SU-DHL-6 (cell line): ENCODE results near the gene SAMD14.

Experiments used
- H2AFZ ChIP-seq: fragments of 200-600 bp; sonication (generic); 2 replicates; pipeline ENCODE4 v1.6.1; 2014; ENCODE audit warnings: low read depth, mild to moderate bottlenecking, moderate library complexity, mixed read lengths, antibody characterized with exemption, low read length; ENCODE audit not compliant: severe bottlenecking
- H3F3A ChIP-seq: fragments of 200-600 bp; shearing (Covaris generic); 2 replicates; pipeline ENCODE4 v1.6.0; 2016; ENCODE audit warnings: antibody characterized with exemption, mild to moderate bottlenecking; ENCODE audit not compliant: insufficient read depth
- H3K27ac ChIP-seq: fragments of 200-600 bp; sonication (generic); 2 replicates; pipeline ENCODE4 v1.5.1; 2016; ENCODE audit warnings: low read depth, mild to moderate bottlenecking, low read length, moderate library complexity, mixed read lengths
- H3K27me3 ChIP-seq: fragments of 200-600 bp; sonication (generic), shearing (Covaris generic); 2 replicates; pipeline ENCODE4 v1.6.0; 2014; ENCODE audit warnings: mild to moderate bottlenecking, low read length
- H3K36me3 ChIP-seq: fragments of 200-600 bp; sonication (generic); 2 replicates; pipeline ENCODE4 v1.6.1; 2014; ENCODE audit warnings: mild to moderate bottlenecking, low read length, mixed read lengths
- H3K4me2 ChIP-seq: fragments of 300-600, 200-600 bp; shearing (Covaris generic), sonication (generic); 2 replicates; pipeline ENCODE4 v1.6.0; 2014; ENCODE audit warnings: low read length, low read depth, mild to moderate bottlenecking; ENCODE audit not compliant: poor library complexity, severe bottlenecking
- H3K4me3 ChIP-seq: fragments of 200-600 bp; sonication (generic); 2 replicates; pipeline ENCODE4 v1.5.1; 2014; ENCODE audit warnings: antibody characterized with exemption, low read length, mild to moderate bottlenecking, mixed read lengths; ENCODE audit not compliant: insufficient read depth, poor library complexity, severe bottlenecking
- H3K79me2 ChIP-seq: fragments of 200-600 bp; sonication (generic); 2 replicates; pipeline ENCODE4 v1.6.1; 2014; ENCODE audit warnings: mild to moderate bottlenecking, low read length, moderate library complexity; ENCODE audit not compliant: insufficient read depth
- H3K9ac ChIP-seq: fragments of 200-600 bp; sonication (generic); 2 replicates; pipeline ENCODE4 v1.7.0; 2014; ENCODE audit warnings: mild to moderate bottlenecking, low read length
- H3K9me2 ChIP-seq: fragments of 200-600 bp; sonication (generic); replicated peaks from 2 replicates; pipeline ENCODE4 v1.6.1; 2014; ENCODE audit warnings: low read length; ENCODE audit not compliant: insufficient read depth
- H3K9me3 ChIP-seq: fragments of 200-600 bp; sonication (generic); 2 replicates; pipeline ENCODE4 v1.6.1; 2014; ENCODE audit warnings: low read length, mixed read lengths; ENCODE audit not compliant: insufficient read depth
- H4K20me1 ChIP-seq: fragments of 200-600 bp; sonication (generic); 2 replicates; pipeline ENCODE4 v1.6.1; 2014; ENCODE audit warnings: low read depth, mild to moderate bottlenecking, antibody characterized with exemption, low read length, moderate library complexity, mixed read lengths
- EZH2phosphoT487 ChIP-seq: fragments of 200-600 bp; sonication (generic), shearing (Covaris generic); conservative IDR thresholded peaks from 2 replicates; pipeline ENCODE4 v1.6.1; 2018; ENCODE audit warnings: mild to moderate bottlenecking, antibody characterized with exemption, low read length, moderate library complexity, mixed read lengths
- TF ChIP-seq, protein P1 (sequence below): fragments of 200-600 bp; sonication (generic); IDR thresholded peaks from one replicate; pipeline ENCODE4 v1.5.1; 2017; ENCODE audit warnings: antibody characterized with exemption, mild to moderate bottlenecking, low read length, moderate library complexity; ENCODE audit not compliant: insufficient read depth, poor library complexity, severe bottlenecking

Gene SAMD14

DNA sequence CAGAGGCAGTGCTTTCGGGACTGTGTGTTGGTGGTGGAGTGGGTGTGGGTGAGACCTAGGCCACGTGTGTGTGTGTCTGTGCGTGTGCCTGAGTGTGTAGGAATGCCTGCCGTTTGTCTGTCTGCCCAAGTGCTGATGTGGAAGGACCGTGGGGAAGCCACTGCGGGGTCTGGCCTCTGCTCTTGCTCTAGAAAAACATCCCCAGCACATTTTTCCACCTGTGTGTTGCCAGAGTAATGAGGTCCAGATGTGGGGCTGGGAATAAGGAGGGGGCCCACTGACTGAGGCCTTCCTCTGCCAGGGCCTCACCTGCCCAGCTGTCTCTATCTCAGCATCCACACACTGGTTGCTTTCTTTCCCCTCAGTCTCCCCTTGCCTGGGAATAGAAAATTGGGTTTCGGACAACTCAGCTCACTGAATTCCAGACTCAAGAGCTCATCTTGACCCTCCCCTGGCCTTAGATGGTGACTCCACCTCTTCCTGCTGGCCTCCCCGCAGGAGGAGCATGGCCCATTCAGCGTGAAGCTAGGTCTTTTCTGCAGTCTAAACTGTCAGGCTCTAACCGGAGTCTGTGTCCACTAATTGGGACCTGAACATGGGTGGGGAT lies 43.5 kb upstream of the SAMD14 start:
- H3K9me3 ChIP-seq = no peaks in the 10 kb centered on the region
- H3K27ac ChIP-seq = no peak overlapping the region
- H3K27me3 ChIP-seq = no peaks in the 10 kb centered on the region
- no peaks in the 10 kb centered on the region for H4K20me1 ChIP-seq
- H3K4me3 ChIP-seq = no peak overlapping the region
- TF ChIP-seq EZH2phosphoT487 = no peak
- TF ChIP-seq, protein P1, sequence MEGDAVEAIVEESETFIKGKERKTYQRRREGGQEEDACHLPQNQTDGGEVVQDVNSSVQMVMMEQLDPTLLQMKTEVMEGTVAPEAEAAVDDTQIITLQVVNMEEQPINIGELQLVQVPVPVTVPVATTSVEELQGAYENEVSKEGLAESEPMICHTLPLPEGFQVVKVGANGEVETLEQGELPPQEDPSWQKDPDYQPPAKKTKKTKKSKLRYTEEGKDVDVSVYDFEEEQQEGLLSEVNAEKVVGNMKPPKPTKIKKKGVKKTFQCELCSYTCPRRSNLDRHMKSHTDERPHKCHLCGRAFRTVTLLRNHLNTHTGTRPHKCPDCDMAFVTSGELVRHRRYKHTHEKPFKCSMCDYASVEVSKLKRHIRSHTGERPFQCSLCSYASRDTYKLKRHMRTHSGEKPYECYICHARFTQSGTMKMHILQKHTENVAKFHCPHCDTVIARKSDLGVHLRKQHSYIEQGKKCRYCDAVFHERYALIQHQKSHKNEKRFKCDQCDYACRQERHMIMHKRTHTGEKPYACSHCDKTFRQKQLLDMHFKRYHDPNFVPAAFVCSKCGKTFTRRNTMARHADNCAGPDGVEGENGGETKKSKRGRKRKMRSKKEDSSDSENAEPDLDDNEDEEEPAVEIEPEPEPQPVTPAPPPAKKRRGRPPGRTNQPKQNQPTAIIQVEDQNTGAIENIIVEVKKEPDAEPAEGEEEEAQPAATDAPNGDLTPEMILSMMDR = no peak
- no peaks in the 10 kb centered on the region for H3K9me2 ChIP-seq
- no peak overlapping the region for H3K9ac ChIP-seq
- H3K36me3 ChIP-seq = no peaks in the 10 kb centered on the region
- no peak overlapping the region for H3K4me2 ChIP-seq
- H3K79me2 ChIP-seq = no peaks in the 10 kb centered on the region
- H3F3A ChIP-seq = no peaks in the 10 kb centered on the region
- no peak overlapping the region for H2AFZ ChIP-seq

DNA sequence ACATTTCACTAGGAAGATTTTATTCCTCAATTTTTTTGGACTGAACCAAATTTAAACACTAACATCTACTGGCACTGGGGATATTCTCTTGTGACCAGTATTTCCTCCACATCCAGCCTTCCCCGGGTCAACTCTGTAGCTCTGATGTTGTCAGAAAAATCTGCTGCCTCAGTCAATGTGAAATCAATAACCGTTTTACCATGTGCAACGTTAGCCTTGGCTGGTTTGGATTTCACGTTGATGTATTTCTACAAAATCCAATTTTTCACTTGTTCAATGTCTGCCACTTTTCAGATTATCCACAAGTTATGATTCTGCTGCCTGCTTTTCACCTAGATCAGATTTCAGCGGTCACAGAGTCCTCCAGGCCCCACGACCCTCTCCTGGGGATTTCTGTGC lies 43.0 kb upstream of the SAMD14 start:
- Histone ChIP-seq H3K36me3 (no peaks in the 10 kb centered on the region), H3K9me3 (no peaks in the 10 kb centered on the region), H3K4me2 (no peak overlapping the region), H3K4me3 (no peak overlapping the region), H3K9me2 (no peaks in the 10 kb centered on the region), H3F3A (no peaks in the 10 kb centered on the region), H3K9ac (no peak overlapping the region), H3K27ac (no peak overlapping the region), H4K20me1 (no peaks in the 10 kb centered on the region), H3K27me3 (no peaks in the 10 kb centered on the region), H2AFZ (no peak overlapping the region), H3K79me2 (no peaks in the 10 kb centered on the region)
- TF ChIP-seq, protein P1 = no peak
- no peak for TF ChIP-seq EZH2phosphoT487

DNA sequence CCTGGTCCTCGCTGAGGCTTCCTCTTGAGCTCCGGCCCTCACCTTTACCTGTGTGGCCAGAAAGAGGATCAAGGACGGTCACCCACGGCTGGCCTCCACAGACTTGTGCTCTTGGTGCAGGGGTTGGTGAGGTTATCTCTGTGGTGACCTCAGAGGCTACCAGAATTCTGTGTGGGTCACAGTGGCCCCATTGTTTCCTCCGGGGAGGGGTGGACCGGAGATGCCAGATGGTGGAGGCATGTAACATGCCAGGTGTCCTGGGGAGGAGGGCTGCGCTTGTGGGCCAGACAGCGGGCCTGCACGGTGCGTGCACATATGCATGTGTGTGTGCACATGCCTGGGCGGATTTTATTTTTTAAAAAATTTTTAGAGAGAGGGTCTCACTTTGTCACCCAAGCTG lies 42.2 kb upstream of the SAMD14 start:
- Histone ChIP-seq H3K9me3 (no peaks in the 10 kb centered on the region), H4K20me1 (no peaks in the 10 kb centered on the region), H3K9ac (no peak overlapping the region), H3K4me3 (no peak overlapping the region), H3K27ac (no peak overlapping the region), H3K27me3 (no peaks in the 10 kb centered on the region), H3F3A (no peaks in the 10 kb centered on the region), H3K79me2 (no peaks in the 10 kb centered on the region), H3K9me2 (no peaks in the 10 kb centered on the region), H2AFZ (no peak overlapping the region), H3K4me2 (no peak overlapping the region), H3K36me3 (no peaks in the 10 kb centered on the region)
- TF ChIP-seq, protein P1 = no peak
- TF ChIP-seq EZH2phosphoT487 = no peak
